OCI-LY3 (cell line): ENCODE results near the gene TSHR.

Experiments
- CTCF ChIP-seq: fragments of 200-600, 300-600 bp; sonication (generic); IDR thresholded peaks from 2 replicates; pipeline ENCODE4 v1.5.1; 2014; ENCODE audit warnings: antibody characterized with exemption, low read length, low read depth
- EZH2phosphoT487 ChIP-seq: fragments of 200-600 bp; shearing (Covaris generic); IDR thresholded peaks from 2 replicates; pipeline ENCODE4 v1.6.1; 2018; ENCODE audit warnings: antibody characterized with exemption, mixed run types, low read depth

- no peak for TF ChIP-seq CTCF
- TF ChIP-seq EZH2phosphoT487 = no peak
Observed at GRCh38 chr14:81001447-81001846, 46.0 kb downstream of the TSHR start.
